GM23248 (cell line): Measurements from ENCODE around the gene SH3TC1. TPM values are rescaled to one million over a fixed set of nuclear protein-coding genes. Genes with fewer than 3 reads are reported as not detected.

Source experiments
- DNase-seq: peaks from one replicate; pipeline ENCODE4 v3.0.0-alpha.2; 2015
- H2AFZ ChIP-seq: fragments of 200-600 bp; sonication (generic); 2 replicates; pipeline ENCODE4 v1.6.1; 2016; ENCODE audit warnings: antibody characterized with exemption
- H3F3A ChIP-seq: fragments of 200-600 bp; sonication (generic); 2 replicates; pipeline ENCODE4 v1.6.1; 2016; ENCODE audit warnings: mild to moderate bottlenecking, antibody characterized with exemption, mixed run types; ENCODE audit not compliant: insufficient read depth
- H3K27ac ChIP-seq: fragments of 200-600 bp; sonication (generic); 2 replicates; pipeline ENCODE4 v1.5.1; 2016; ENCODE audit warnings: mild to moderate bottlenecking
- H3K27me3 ChIP-seq: fragments of 200-600 bp; sonication (generic); replicated peaks from 2 replicates; pipeline ENCODE4 v1.6.1; 2016; ENCODE audit warnings: mild to moderate bottlenecking; ENCODE audit not compliant: insufficient read depth
- H3K36me3 ChIP-seq: fragments of 200-600 bp; sonication (generic); 2 replicates; pipeline ENCODE4 v1.6.1; 2016; ENCODE audit warnings: low read depth, mild to moderate bottlenecking
- H3K4me1 ChIP-seq: fragments of 200-600 bp; sonication (generic); 2 replicates; pipeline ENCODE4 v1.6.1; 2016; ENCODE audit warnings: mild to moderate bottlenecking; ENCODE audit not compliant: insufficient read depth
- H3K4me2 ChIP-seq: fragments of 200-600 bp; sonication (generic); one replicate; pipeline ENCODE4 v1.6.1; 2016; ENCODE audit warnings: mild to moderate bottlenecking; ENCODE audit not compliant: unreplicated experiment
- H3K4me3 ChIP-seq: fragments of 200-600 bp; sonication (generic); 2 replicates; pipeline ENCODE4 v1.5.1; 2016; ENCODE audit warnings: mild to moderate bottlenecking
- H3K79me2 ChIP-seq: fragments of 200-600 bp; sonication (generic); 2 replicates; pipeline ENCODE4 v1.6.1; 2016; ENCODE audit warnings: mild to moderate bottlenecking; ENCODE audit not compliant: insufficient read depth
- H3K9ac ChIP-seq: fragments of 200-600 bp; sonication (generic); 2 replicates; pipeline ENCODE4 v1.6.1; 2016; ENCODE audit warnings: mild to moderate bottlenecking
- H3K9me2 ChIP-seq: fragments of 200-600 bp; sonication (generic); 2 replicates; pipeline ENCODE4 v1.6.1; 2016; ENCODE audit warnings: mixed run types, mild to moderate bottlenecking, moderate library complexity; ENCODE audit not compliant: insufficient read depth
- H3K9me3 ChIP-seq: fragments of 200-600 bp; sonication (generic); one replicate; pipeline ENCODE4 v1.6.1; 2017; ENCODE audit warnings: low read depth
- H4K20me1 ChIP-seq: fragments of 200-600 bp; sonication (generic); 2 replicates; pipeline ENCODE4 v1.6.0; 2016; ENCODE audit not compliant: insufficient read depth
- EZH2 ChIP-seq: fragments of 200-600 bp; sonication (generic); IDR thresholded peaks from 2 replicates; pipeline ENCODE4 v1.6.1; 2018; ENCODE audit warnings: antibody characterized with exemption, mild to moderate bottlenecking; ENCODE audit not compliant: insufficient read depth, poor library complexity, severe bottlenecking
- EZH2phosphoT487 ChIP-seq: fragments of 200-600 bp; sonication (generic); IDR thresholded peaks from 2 replicates; pipeline ENCODE4 v1.6.1; 2018; ENCODE audit warnings: antibody characterized with exemption, moderate library complexity, mild to moderate bottlenecking, low read depth; ENCODE audit not compliant: insufficient read depth
- WGBS, 2 experiments: methylation state at CpG; one replicate each; pipeline ENCODE4 v1.1.6; 2015 to 2017; ENCODE audit warnings: low lambda C conversion rate in 2 of 2, low coverage in 1 of 2; ENCODE audit errors: missing lambda C conversion rate in 2 of 2; 5-methylcytosine and 5-hydroxymethylcytosine counted together
- in situ Hi-C: fragments of 300-500 bp; cut with MboI; formaldehyde crosslinking; loops from 2 replicates; pipeline ENCODE4 v1.15.0; 2020
- polyA plus RNA-seq: library from polyadenylated mRNA; unstranded; fragments of >200 nt; fragmentation: Nextera tagmentation; extraction: Ambion mirVana; gene quantifications from 2 replicates; pipeline ENCODE4 v1.2.1, GENCODE V29; 2016
- total RNA-seq: library from RNA; depleted of rRNA; stranded (reverse); fragments of >200 nt; shearing (Covaris generic); gene quantifications from 2 replicates; pipeline ENCODE4 v1.2.3, GENCODE V29; 2014

The SH3TC1 gene
- total and polyA plus RNA-seq, 2 experiments from 2014 or later = 2.3 to 6.5 TPM

DNA sequence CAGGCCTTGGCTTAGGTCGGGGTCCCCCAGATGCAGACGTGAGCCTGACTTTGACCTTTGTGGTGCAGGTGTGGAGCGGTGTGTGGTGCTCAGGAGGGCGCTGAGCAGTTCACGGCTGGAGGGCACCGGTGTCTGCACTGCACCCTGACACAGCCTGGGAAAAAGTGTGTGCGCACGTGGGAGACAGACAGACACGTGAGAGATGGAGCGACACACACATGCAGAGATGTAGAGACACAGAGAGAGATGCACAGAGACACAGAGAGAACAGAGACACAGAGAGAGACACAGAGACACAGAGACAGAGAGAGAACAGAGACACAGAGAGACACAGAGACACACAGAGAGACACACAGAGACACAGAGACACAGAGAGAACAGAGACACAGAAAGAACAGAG lies 64.3 kb downstream of the SH3TC1 start:
- Histone ChIP-seq H3K4me3 (no peak overlapping the region), H3K27ac (no peak overlapping the region), H3K9me2 (no peaks in the 10 kb centered on the region), H3K4me2 (no peak overlapping the region), H4K20me1 (no peaks in the 10 kb centered on the region), H3K36me3 (no peaks in the 10 kb centered on the region), H3K79me2 (no peaks in the 10 kb centered on the region), H3F3A (peaks cover 6% of the 10 kb centered on the region), H3K9me3 (no peaks in the 10 kb centered on the region), H3K27me3 (no peaks in the 10 kb centered on the region), H3K4me1 (no peaks in the 10 kb centered on the region), H2AFZ (no peak overlapping the region), H3K9ac (no peak overlapping the region)
- no peak for DNase-seq
- in situ Hi-C loops = no loop called here
- WGBS, 2 experiments = 82 to 84% methylated on average over 10 of the region's 10 CpGs
- TF ChIP-seq EZH2phosphoT487 = no peak
- TF ChIP-seq EZH2 = no peak

DNA sequence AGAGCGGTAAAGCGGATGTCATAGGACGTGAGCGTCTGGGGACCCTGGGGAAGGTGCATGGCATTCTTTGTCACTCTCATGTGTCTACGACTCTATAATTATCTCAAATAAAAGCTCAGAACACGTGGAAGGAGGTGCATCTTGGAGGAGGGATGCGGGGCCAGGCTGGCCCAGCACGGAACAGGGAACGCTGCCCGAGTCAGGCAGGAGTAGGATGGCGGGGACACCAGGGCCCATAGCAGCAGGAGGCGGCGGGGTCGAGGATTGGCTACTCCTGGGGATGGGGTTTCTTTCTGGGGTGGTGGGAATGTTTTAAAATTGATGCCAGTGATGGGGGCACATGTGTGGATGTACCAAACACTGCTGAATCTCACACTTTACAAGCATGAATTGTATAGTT lies 65.0 kb downstream of the SH3TC1 start:
- no peaks in the 10 kb centered on the region for H3K4me1 ChIP-seq
- TF ChIP-seq EZH2 (no peak), EZH2phosphoT487 (no peak)
- H3K4me3 ChIP-seq = no peak overlapping the region
- peaks cover 6% of the 10 kb centered on the region for H3F3A ChIP-seq
- in situ Hi-C loops = no loop called here
- 90 to 93% methylated on average over 14 of the region's 14 CpGs for WGBS, 2 experiments
- H3K9ac ChIP-seq = no peak overlapping the region
- H3K27ac ChIP-seq = no peak overlapping the region
- H3K9me3 ChIP-seq = no peaks in the 10 kb centered on the region
- no peaks in the 10 kb centered on the region for H3K27me3 ChIP-seq
- H3K79me2 ChIP-seq = no peaks in the 10 kb centered on the region
- no peaks in the 10 kb centered on the region for H3K36me3 ChIP-seq
- no peak overlapping the region for H2AFZ ChIP-seq
- H4K20me1 ChIP-seq = no peaks in the 10 kb centered on the region
- H3K9me2 ChIP-seq = no peaks in the 10 kb centered on the region
- DNase-seq = no peak
- no peak overlapping the region for H3K4me2 ChIP-seq

- H3K4me3 ChIP-seq = no peak overlapping the region
- no peaks in the 10 kb centered on the region for H4K20me1 ChIP-seq
- 0 out of 2 replicates have a peak, but pooled peaks cover 3% of the 10 kb centered on the region for H3K4me1 ChIP-seq
- H3K9me2 ChIP-seq = no peaks in the 10 kb centered on the region
- in situ Hi-C loops = no loop called here
- no peaks in the 10 kb centered on the region for H3K9me3 ChIP-seq
- no peak overlapping the region for H3K9ac ChIP-seq
- H3K27me3 ChIP-seq = peaks cover 2% of the 10 kb centered on the region; the same call in 1 of the 2 replicates
- 87% methylated on average over 16 to 18 of the region's 20 CpGs for WGBS, 2 experiments
- no peak for DNase-seq
- H3K27ac ChIP-seq = no peak overlapping the region
- peaks cover 1% of the 10 kb centered on the region for H3F3A ChIP-seq
- TF ChIP-seq EZH2phosphoT487 (no peak), EZH2 (no peak)
- no peaks in the 10 kb centered on the region for H3K36me3 ChIP-seq
- H3K79me2 ChIP-seq = no peaks in the 10 kb centered on the region
- H2AFZ ChIP-seq = no peak overlapping the region
- no peak overlapping the region for H3K4me2 ChIP-seq
Measured at GRCh38 chr4:8265171-8265929, 66.3 kb downstream of the SH3TC1 start.

GRCh38 chr4:8266088-8266487 lies 67.0 kb downstream of the SH3TC1 start:
- Histone ChIP-seq H4K20me1 (no peaks in the 10 kb centered on the region), H2AFZ (no peak overlapping the region), H3K4me1 (0 out of 2 replicates have a peak, but pooled peaks cover 3% of the 10 kb centered on the region), H3K9ac (no peak overlapping the region), H3K27me3 (peaks cover 8% of the 10 kb centered on the region; the same call in 1 of the 2 replicates), H3K27ac (no peak overlapping the region), H3K4me3 (no peak overlapping the region), H3K9me2 (no peaks in the 10 kb centered on the region), H3F3A (no peaks in the 10 kb centered on the region), H3K4me2 (no peak overlapping the region), H3K36me3 (no peaks in the 10 kb centered on the region), H3K79me2 (no peaks in the 10 kb centered on the region), H3K9me3 (no peaks in the 10 kb centered on the region)
- DNase-seq = no peak
- in situ Hi-C loops = no loop called here
- WGBS, 2 experiments = 84% methylated on average over 4 to 6 of the region's 6 CpGs
- no peak for TF ChIP-seq EZH2
- TF ChIP-seq EZH2phosphoT487 = no peak
